ENCODE data around the gene TBC1D22A.

The TBC1D22A gene

GRCh38 chr22:46941968-46942798 lies 179.7 kb downstream of the TBC1D22A start:
- no peak for DNase-seq (ENCODE audit: low read depth, low spot score)
- POLR2A ChIA-PET = no interaction called here
- CTCF ChIA-PET = interaction anchor here (1.1 kb wide), 1 partner anchor 43 kb away, joined by 3 read pairs; no protein-coding TSS in a partner anchor
- TF ChIP-seq, protein P1, sequence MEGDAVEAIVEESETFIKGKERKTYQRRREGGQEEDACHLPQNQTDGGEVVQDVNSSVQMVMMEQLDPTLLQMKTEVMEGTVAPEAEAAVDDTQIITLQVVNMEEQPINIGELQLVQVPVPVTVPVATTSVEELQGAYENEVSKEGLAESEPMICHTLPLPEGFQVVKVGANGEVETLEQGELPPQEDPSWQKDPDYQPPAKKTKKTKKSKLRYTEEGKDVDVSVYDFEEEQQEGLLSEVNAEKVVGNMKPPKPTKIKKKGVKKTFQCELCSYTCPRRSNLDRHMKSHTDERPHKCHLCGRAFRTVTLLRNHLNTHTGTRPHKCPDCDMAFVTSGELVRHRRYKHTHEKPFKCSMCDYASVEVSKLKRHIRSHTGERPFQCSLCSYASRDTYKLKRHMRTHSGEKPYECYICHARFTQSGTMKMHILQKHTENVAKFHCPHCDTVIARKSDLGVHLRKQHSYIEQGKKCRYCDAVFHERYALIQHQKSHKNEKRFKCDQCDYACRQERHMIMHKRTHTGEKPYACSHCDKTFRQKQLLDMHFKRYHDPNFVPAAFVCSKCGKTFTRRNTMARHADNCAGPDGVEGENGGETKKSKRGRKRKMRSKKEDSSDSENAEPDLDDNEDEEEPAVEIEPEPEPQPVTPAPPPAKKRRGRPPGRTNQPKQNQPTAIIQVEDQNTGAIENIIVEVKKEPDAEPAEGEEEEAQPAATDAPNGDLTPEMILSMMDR (IDR thresholded peaks at IDR 0.05; ENCODE audit: insufficient read depth, low read length, missing control alignments) = no peak
- H3K4me3 ChIP-seq (ENCODE audit: low read depth, low read length) = no peak overlapping the region

- TF ChIP-seq, protein P1 (IDR thresholded peaks at IDR 0.05; ENCODE audit: insufficient read depth, low read length, missing control alignments) = no peak
- ChIA-PET CTCF (interaction anchor here (0.7 to 1.1 kb wide), 2 partner anchors 11 to 42 kb away, joined by 3 read pairs; no protein-coding TSS in a partner anchor), POLR2A (no interaction called here)
- H3K4me3 ChIP-seq (ENCODE audit: low read depth, low read length) = no peak overlapping the region
- DNase-seq (ENCODE audit: low read depth, low spot score) = no peak
These were observed 180.6 kb downstream of the TBC1D22A start for GRCh38 chr22:46942799-46943785.

GRCh38 chr22:46945481-46945880 lies 183.0 kb downstream of the TBC1D22A start:
- H3K4me3 ChIP-seq (ENCODE audit: low read depth, low read length) = no peak overlapping the region
- CTCF ChIA-PET = interaction anchor here (1.0 kb wide), 1 partner anchor 23 kb away, joined by 3 read pairs; no protein-coding TSS in a partner anchor
- DNase-seq (ENCODE audit: low read depth, low spot score) = no peak
- TF ChIP-seq, protein P1 (IDR thresholded peaks at IDR 0.05; ENCODE audit: insufficient read depth, low read length, missing control alignments) = no peak
- POLR2A ChIA-PET = no interaction called here

GRCh38 chr22:46946383-46946962 lies 184.0 kb downstream of the TBC1D22A start:
- TF ChIP-seq, protein P1 (IDR thresholded peaks at IDR 0.05; ENCODE audit: insufficient read depth, low read length, missing control alignments) = no peak
- CTCF ChIA-PET = no interaction called here
- H3K4me3 ChIP-seq (ENCODE audit: low read depth, low read length) = no peak overlapping the region
- POLR2A ChIA-PET = no interaction called here
- no peak for DNase-seq (ENCODE audit: low read depth, low spot score)

DNA sequence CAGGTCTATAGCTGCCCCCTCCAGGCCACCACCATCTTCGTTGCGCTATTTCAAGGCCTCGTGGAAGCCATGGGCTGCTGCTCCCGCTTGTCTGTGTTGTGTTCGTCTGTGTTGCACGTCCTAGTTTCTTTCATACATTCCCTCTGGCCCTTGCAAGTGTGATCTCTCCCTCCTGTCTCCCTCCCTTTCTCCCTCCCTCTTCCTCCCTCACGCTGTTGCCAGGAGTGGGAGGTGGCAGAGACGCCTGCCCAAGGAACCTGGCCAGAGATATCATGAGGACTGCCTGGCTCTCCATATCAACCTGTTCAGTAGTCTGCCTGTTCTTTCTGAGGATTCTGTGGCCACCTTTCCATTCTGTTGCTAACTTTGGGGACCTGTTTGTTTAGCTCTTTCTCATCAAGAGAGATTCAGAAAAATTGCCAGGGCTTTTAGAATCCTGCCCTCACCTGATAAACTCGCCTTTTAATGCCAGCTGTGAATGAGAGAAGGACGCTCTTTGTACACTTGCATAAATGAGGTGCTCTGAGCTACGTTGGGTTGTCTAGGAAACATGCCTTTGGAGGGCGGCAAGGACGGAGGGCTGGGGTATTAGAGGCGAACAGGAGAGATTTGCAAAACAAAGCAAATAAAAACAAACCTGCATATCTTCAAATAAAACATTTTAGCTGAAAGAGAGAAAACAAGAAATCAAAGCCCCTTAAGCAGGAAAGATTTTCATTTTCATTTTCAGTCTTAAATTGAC lies 185.2 kb downstream of the TBC1D22A start:
- no peak overlapping the region for H3K4me3 ChIP-seq (ENCODE audit: low read depth, low read length)
- ChIA-PET CTCF (no interaction called here), POLR2A (no interaction called here)
- no peak for DNase-seq (ENCODE audit: low read depth, low spot score)
- TF ChIP-seq, protein P1 (IDR thresholded peaks at IDR 0.05; ENCODE audit: insufficient read depth, low read length, missing control alignments) = no peak
